SK-N-SH treated with all-trans-retinoic acid at 6 μM for 48 hours (cell line): ENCODE data around the gene SRP14.

ENCODE experiments used
- ATAC-seq: fragments of 200-7000 bp; cut with Tn5 transposase; 3 replicates; pipeline ENCODE4 v1.9.1; 2020; ENCODE audit warnings: mild to moderate bottlenecking, moderate library complexity
- ARNTL ChIP-seq: fragments of 450-650 bp; formaldehyde crosslinking; IDR thresholded peaks from 2 replicates; pipeline ENCODE4 v1.5.0; 2020; ENCODE audit warnings: low read depth, mild to moderate bottlenecking, moderate library complexity, borderline replicate concordance
- BACH2 ChIP-seq: fragments of 250-450 bp; sonication (Bioruptor Pico); IDR thresholded peaks from 2 replicates; pipeline ENCODE4 v1.9.0; 2021; ENCODE audit warnings: mild to moderate bottlenecking, borderline replicate concordance
- CSDC2 ChIP-seq: fragments of 250-450 bp; sonication (Bioruptor Pico); IDR thresholded peaks from 2 replicates; pipeline ENCODE4 v1.5.0; 2020; ENCODE audit warnings: mild to moderate bottlenecking, moderate library complexity
- CSRNP3 ChIP-seq: fragments of 250-450 bp; sonication (Bioruptor Pico); IDR thresholded peaks from 2 replicates; pipeline ENCODE4 v1.5.1; 2021; ENCODE audit warnings: mild to moderate bottlenecking, moderate library complexity
- GLIS3 ChIP-seq: fragments of 250-450 bp; sonication (Bioruptor Pico); IDR thresholded peaks from 2 replicates; pipeline ENCODE4 v1.5.0; 2020; ENCODE audit warnings: mild to moderate bottlenecking, moderate library complexity
- ISL1 ChIP-seq: fragments of 250-450 bp; sonication (Bioruptor Pico); IDR thresholded peaks from 2 replicates; pipeline ENCODE4 v2.1.2; 2022; ENCODE audit warnings: mild to moderate bottlenecking, moderate library complexity
- PPARA ChIP-seq: fragments of 250-450 bp; sonication (Bioruptor Pico); IDR thresholded peaks from 2 replicates; pipeline ENCODE4 v1.5.0; 2020; ENCODE audit warnings: mild to moderate bottlenecking, borderline replicate concordance
- RARB ChIP-seq: fragments of 250-450 bp; sonication (Bioruptor Pico); IDR thresholded peaks from 2 replicates; pipeline ENCODE4 v1.8.0; 2021; ENCODE audit warnings: mild to moderate bottlenecking, moderate library complexity
- SNAI2 ChIP-seq: fragments of 250-450 bp; sonication (Bioruptor Pico); IDR thresholded peaks from 2 replicates; pipeline ENCODE4 v1.5.0; 2020; ENCODE audit warnings: mild to moderate bottlenecking, moderate library complexity
- TCF4 ChIP-seq: fragments of 250-450 bp; sonication (Bioruptor Pico); IDR thresholded peaks from 2 replicates; pipeline ENCODE4 v1.8.0; 2021; ENCODE audit warnings: mild to moderate bottlenecking, moderate library complexity, borderline replicate concordance
- TOX ChIP-seq: fragments of 250-450 bp; sonication (Bioruptor Pico); IDR thresholded peaks from 2 replicates; pipeline ENCODE4 v1.8.0; 2021; ENCODE audit warnings: mild to moderate bottlenecking, moderate library complexity, borderline replicate concordance
- TSHZ2 ChIP-seq: fragments of 250-450 bp; sonication (Bioruptor Pico); IDR thresholded peaks from 2 replicates; pipeline ENCODE4 v1.5.0; 2020; ENCODE audit warnings: mild to moderate bottlenecking, moderate library complexity
- ZC3H10 ChIP-seq: fragments of 250-450 bp; sonication (Bioruptor Pico); IDR thresholded peaks from 2 replicates; pipeline ENCODE4 v1.5.1; 2021; ENCODE audit warnings: mild to moderate bottlenecking, moderate library complexity
- ZFP3 ChIP-seq: fragments of 250-450 bp; sonication (Bioruptor Pico); IDR thresholded peaks from 2 replicates; pipeline ENCODE4 v1.5.0; 2020; ENCODE audit warnings: mild to moderate bottlenecking, moderate library complexity
- ZFP30 ChIP-seq: fragments of 450-650 bp; formaldehyde crosslinking; IDR thresholded peaks from 2 replicates; pipeline ENCODE4 v1.5.0; 2022; ENCODE audit warnings: mild to moderate bottlenecking, moderate library complexity
- ZNF565 ChIP-seq: fragments of 450-650 bp; formaldehyde crosslinking; conservative IDR thresholded peaks from 2 replicates; pipeline ENCODE4 v1.5.0; 2020; ENCODE audit warnings: low read depth, mild to moderate bottlenecking, moderate library complexity
- ZNF8 ChIP-seq: fragments of 450-650 bp; formaldehyde crosslinking; IDR thresholded peaks from 2 replicates; pipeline ENCODE4 v1.5.0; 2020; ENCODE audit warnings: mild to moderate bottlenecking, moderate library complexity
- TF ChIP-seq, protein P1 (sequence below): fragments of 250-450 bp; sonication (Bioruptor Pico); IDR thresholded peaks from 2 replicates; pipeline ENCODE4 v1.8.0; 2020; ENCODE audit warnings: mild to moderate bottlenecking, moderate library complexity, borderline replicate concordance

Gene SRP14

GRCh38 chr15:40042791-40043320 is 3.9 kb upstream of the SRP14 start:
- TF ChIP-seq RARB (no peak), SNAI2 (CRISPR knock-in tag) (no peak), CSRNP3 (CRISPR knock-in tag) (no peak), ZNF565 (CRISPR knock-in tag) (no peak), TOX (CRISPR knock-in tag) (no peak), CSDC2 (no peak), ZC3H10 (CRISPR knock-in tag) (no peak), ZFP30 (CRISPR knock-in tag) (no peak), ZFP3 (CRISPR knock-in tag) (no peak), ZNF8 (CRISPR knock-in tag) (no peak)
- TF ChIP-seq, protein P1, sequence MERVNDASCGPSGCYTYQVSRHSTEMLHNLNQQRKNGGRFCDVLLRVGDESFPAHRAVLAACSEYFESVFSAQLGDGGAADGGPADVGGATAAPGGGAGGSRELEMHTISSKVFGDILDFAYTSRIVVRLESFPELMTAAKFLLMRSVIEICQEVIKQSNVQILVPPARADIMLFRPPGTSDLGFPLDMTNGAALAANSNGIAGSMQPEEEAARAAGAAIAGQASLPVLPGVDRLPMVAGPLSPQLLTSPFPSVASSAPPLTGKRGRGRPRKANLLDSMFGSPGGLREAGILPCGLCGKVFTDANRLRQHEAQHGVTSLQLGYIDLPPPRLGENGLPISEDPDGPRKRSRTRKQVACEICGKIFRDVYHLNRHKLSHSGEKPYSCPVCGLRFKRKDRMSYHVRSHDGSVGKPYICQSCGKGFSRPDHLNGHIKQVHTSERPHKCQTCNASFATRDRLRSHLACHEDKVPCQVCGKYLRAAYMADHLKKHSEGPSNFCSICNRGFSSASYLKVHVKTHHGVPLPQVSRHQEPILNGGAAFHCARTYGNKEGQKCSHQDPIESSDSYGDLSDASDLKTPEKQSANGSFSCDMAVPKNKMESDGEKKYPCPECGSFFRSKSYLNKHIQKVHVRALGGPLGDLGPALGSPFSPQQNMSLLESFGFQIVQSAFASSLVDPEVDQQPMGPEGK (CRISPR knock-in tag), result no peak
- no peak for ATAC-seq

GRCh38 chr15:40040770-40041169 is 1.8 kb upstream of the SRP14 start:
- ATAC-seq, result no peak
- TF ChIP-seq PPARA, result no peak
- no peak for TF ChIP-seq RARB
- TF ChIP-seq CSDC2, result no peak
- TF ChIP-seq TOX (CRISPR knock-in tag), result no peak
- TF ChIP-seq ARNTL (CRISPR knock-in tag), result no peak
- TF ChIP-seq GLIS3 (CRISPR knock-in tag), result no peak
- TF ChIP-seq ZFP30 (CRISPR knock-in tag), result no peak
- TF ChIP-seq ZFP3 (CRISPR knock-in tag), result no peak
- TF ChIP-seq, protein P1 (CRISPR knock-in tag), result no peak
- no peak for TF ChIP-seq SNAI2 (CRISPR knock-in tag)
- TF ChIP-seq ISL1 (CRISPR knock-in tag), result no peak
- TF ChIP-seq TSHZ2 (CRISPR knock-in tag), result no peak
- no peak for TF ChIP-seq CSRNP3 (CRISPR knock-in tag)
- no peak for TF ChIP-seq ZC3H10 (CRISPR knock-in tag)
- TF ChIP-seq ZNF565 (CRISPR knock-in tag), result no peak
- no peak for TF ChIP-seq TCF4 (CRISPR knock-in tag)

DNA sequence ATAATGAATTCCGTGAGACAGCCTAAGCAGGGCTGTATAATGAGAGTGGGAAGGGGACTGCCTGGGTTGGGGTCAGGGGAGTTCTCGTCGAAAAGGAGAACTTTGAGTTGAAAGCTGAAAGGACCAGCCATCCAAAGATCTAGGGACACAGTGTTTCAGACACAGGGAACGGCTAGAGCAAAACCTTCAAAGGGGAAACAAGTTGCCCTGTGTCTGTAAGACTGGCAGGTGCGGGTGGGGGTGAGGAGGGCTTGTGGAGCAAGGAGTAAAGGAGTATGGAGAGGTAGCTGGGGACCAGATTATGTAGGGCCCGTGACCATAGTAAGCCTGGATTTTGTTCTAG is 1.3 kb upstream of the SRP14 start:
- TF ChIP-seq BACH2 (CRISPR knock-in tag), result no peak
- TF ChIP-seq PPARA, result no peak
- TF ChIP-seq CSDC2, result no peak
- TF ChIP-seq ARNTL (CRISPR knock-in tag), result no peak
- TF ChIP-seq, protein P1 (CRISPR knock-in tag), result no peak
- TF ChIP-seq, all 23 proteins: peak for 0
- ATAC-seq, result no peak
